ENCODE results near the gene PBX3.

The PBX3 gene

GRCh38 chr9:125913551-125913950 lies 166.4 kb downstream of the PBX3 start:
- H3K4me3 Mint-ChIP-seq: no peak overlapping the region
- peaks cover 47% of the 10 kb centered on the region for H3K4me1 Mint-ChIP-seq
- no peaks in the 10 kb centered on the region for H3K36me3 Mint-ChIP-seq (ENCODE audit: low read depth)
- TF ChIP-seq CTCF (IDR thresholded peaks at IDR 0.05): no peak
- no peaks in the 10 kb centered on the region for H3K27me3 Mint-ChIP-seq (ENCODE audit: low read depth, poor library complexity)
- H3K9me3 Mint-ChIP-seq: no peaks in the 10 kb centered on the region
- H3K27ac Mint-ChIP-seq: no peak overlapping the region
- DNase-seq: no peak

- Mint-ChIP-seq H3K27ac (no peak overlapping the region), H3K4me1 (peaks cover 39% of the 10 kb centered on the region), H3K27me3 (ENCODE audit: low read depth, poor library complexity) (no peaks in the 10 kb centered on the region), H3K36me3 (ENCODE audit: low read depth) (no peaks in the 10 kb centered on the region), H3K4me3 (no peak overlapping the region), H3K9me3 (no peaks in the 10 kb centered on the region)
- TF ChIP-seq CTCF (IDR thresholded peaks at IDR 0.05): no peak
- DNase-seq: no peak
Observed at GRCh38 chr9:125914411-125914810, 167.2 kb downstream of the PBX3 start.

GRCh38 chr9:125915606-125916005 lies 168.4 kb downstream of the PBX3 start:
- Mint-ChIP-seq H3K36me3 (ENCODE audit: low read depth) (no peaks in the 10 kb centered on the region), H3K4me3 (no peak overlapping the region), H3K27ac (peak overlapping the region; percentile 87), H3K4me1 (peaks cover 28% of the 10 kb centered on the region), H3K9me3 (no peaks in the 10 kb centered on the region), H3K27me3 (ENCODE audit: low read depth, poor library complexity) (no peaks in the 10 kb centered on the region)
- no peak for DNase-seq
- TF ChIP-seq CTCF (IDR thresholded peaks at IDR 0.05): no peak

GRCh38 chr9:125919565-125919964 lies 172.4 kb downstream of the PBX3 start:
- no peak for TF ChIP-seq CTCF (IDR thresholded peaks at IDR 0.05)
- H3K27ac Mint-ChIP-seq: no peak overlapping the region
- no peak for DNase-seq
- H3K36me3 Mint-ChIP-seq (ENCODE audit: low read depth): no peaks in the 10 kb centered on the region
- no peak overlapping the region for H3K4me3 Mint-ChIP-seq
- no peaks in the 10 kb centered on the region for H3K9me3 Mint-ChIP-seq
- no peaks in the 10 kb centered on the region for H3K27me3 Mint-ChIP-seq (ENCODE audit: low read depth, poor library complexity)
- H3K4me1 Mint-ChIP-seq: peaks cover 5% of the 10 kb centered on the region

- no peaks in the 10 kb centered on the region for H3K27me3 Mint-ChIP-seq (ENCODE audit: low read depth, poor library complexity)
- TF ChIP-seq CTCF (IDR thresholded peaks at IDR 0.05): no peak
- no peak overlapping the region for H3K4me3 Mint-ChIP-seq
- no peak for DNase-seq
- peaks cover 4% of the 10 kb centered on the region for H3K4me1 Mint-ChIP-seq
- no peaks in the 10 kb centered on the region for H3K9me3 Mint-ChIP-seq
- H3K27ac Mint-ChIP-seq: no peak overlapping the region
- H3K36me3 Mint-ChIP-seq (ENCODE audit: low read depth): no peaks in the 10 kb centered on the region
Observed at GRCh38 chr9:125920402-125920801, 173.2 kb downstream of the PBX3 start.

GRCh38 chr9:125922854-125923253 lies 175.7 kb downstream of the PBX3 start:
- DNase-seq: no peak
- H3K27me3 Mint-ChIP-seq (ENCODE audit: low read depth, poor library complexity): no peaks in the 10 kb centered on the region
- no peaks in the 10 kb centered on the region for H3K36me3 Mint-ChIP-seq (ENCODE audit: low read depth)
- no peaks in the 10 kb centered on the region for H3K9me3 Mint-ChIP-seq
- H3K27ac Mint-ChIP-seq: no peak overlapping the region
- TF ChIP-seq CTCF (IDR thresholded peaks at IDR 0.05): no peak
- H3K4me1 Mint-ChIP-seq: no peaks in the 10 kb centered on the region
- no peak overlapping the region for H3K4me3 Mint-ChIP-seq

Data from nephron progenitor cell (in vitro differentiated cells).